ENCODE measurements around the gene CACNA2D3. TPM values are rescaled to one million over a fixed set of nuclear protein-coding genes. Genes with fewer than 3 reads are reported as not detected.
A peak's percentile ranks its signal among the peaks of the same experiment; 100 is the strongest.

Gene CACNA2D3
- total RNA-seq, 1 experiment from 2014 or later = not detected

GRCh38 chr3:54849360-54849759 lies 727.0 kb downstream of the CACNA2D3 start:
- Mint-ChIP-seq H3K9me3 (ENCODE audit: unreplicated experiment) (no peaks in the 10 kb centered on the region), H3K27ac (ENCODE audit: unreplicated experiment) (no peak overlapping the region), H3K4me3 (ENCODE audit: unreplicated experiment) (no peak overlapping the region), H3K4me1 (ENCODE audit: low read depth, unreplicated experiment) (no peaks in the 10 kb centered on the region), H3K27me3 (ENCODE audit: insufficient read depth, unreplicated experiment) (peaks cover 11% of the 10 kb centered on the region), H3K36me3 (ENCODE audit: insufficient read depth, unreplicated experiment) (no peaks in the 10 kb centered on the region)
- ChIA-PET POLR2A (no interaction called here), CTCF (no interaction called here)
- DNase-seq = no peak
- Histone ChIP-seq H3K36me3 (ENCODE audit: control insufficient read depth, insufficient read depth, low read length) (no peaks in the 10 kb centered on the region), H3K4me3 (ENCODE audit: low read depth, low read length) (no peak overlapping the region), H3K27me3 (replicated peaks; ENCODE audit: control insufficient read depth, insufficient read depth, low read length) (no peaks in the 10 kb centered on the region), H3K9me3 (no peaks in the 10 kb centered on the region), H3K4me1 (no peaks in the 10 kb centered on the region)
- TF ChIP-seq, protein P1, sequence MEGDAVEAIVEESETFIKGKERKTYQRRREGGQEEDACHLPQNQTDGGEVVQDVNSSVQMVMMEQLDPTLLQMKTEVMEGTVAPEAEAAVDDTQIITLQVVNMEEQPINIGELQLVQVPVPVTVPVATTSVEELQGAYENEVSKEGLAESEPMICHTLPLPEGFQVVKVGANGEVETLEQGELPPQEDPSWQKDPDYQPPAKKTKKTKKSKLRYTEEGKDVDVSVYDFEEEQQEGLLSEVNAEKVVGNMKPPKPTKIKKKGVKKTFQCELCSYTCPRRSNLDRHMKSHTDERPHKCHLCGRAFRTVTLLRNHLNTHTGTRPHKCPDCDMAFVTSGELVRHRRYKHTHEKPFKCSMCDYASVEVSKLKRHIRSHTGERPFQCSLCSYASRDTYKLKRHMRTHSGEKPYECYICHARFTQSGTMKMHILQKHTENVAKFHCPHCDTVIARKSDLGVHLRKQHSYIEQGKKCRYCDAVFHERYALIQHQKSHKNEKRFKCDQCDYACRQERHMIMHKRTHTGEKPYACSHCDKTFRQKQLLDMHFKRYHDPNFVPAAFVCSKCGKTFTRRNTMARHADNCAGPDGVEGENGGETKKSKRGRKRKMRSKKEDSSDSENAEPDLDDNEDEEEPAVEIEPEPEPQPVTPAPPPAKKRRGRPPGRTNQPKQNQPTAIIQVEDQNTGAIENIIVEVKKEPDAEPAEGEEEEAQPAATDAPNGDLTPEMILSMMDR (IDR thresholded peaks at IDR 0.05; ENCODE audit: insufficient read depth in 1 of 2, low read depth in 1 of 2, low read length in 1 of 2, severe bottlenecking in 1 of 2, unreplicated experiment in 1 of 2) = no peak
- no TSS peak for BruUV-seq (replicated peaks)
- intact Hi-C loops (cut with micrococcal nuclease; ENCODE audit: unreplicated experiment) = no loop called here

GRCh38 chr3:54850484-54851018 lies 728.2 kb downstream of the CACNA2D3 start:
- CTCF ChIA-PET = no interaction called here
- Mint-ChIP-seq H3K27me3 (ENCODE audit: insufficient read depth, unreplicated experiment) (peaks cover 14% of the 10 kb centered on the region), H3K9me3 (ENCODE audit: unreplicated experiment) (no peaks in the 10 kb centered on the region), H3K27ac (ENCODE audit: unreplicated experiment) (no peak overlapping the region), H3K36me3 (ENCODE audit: insufficient read depth, unreplicated experiment) (no peaks in the 10 kb centered on the region), H3K4me3 (ENCODE audit: unreplicated experiment) (no peak overlapping the region), H3K4me1 (ENCODE audit: low read depth, unreplicated experiment) (no peaks in the 10 kb centered on the region)
- DNase-seq = no peak
- Histone ChIP-seq H3K36me3 (ENCODE audit: control insufficient read depth, insufficient read depth, low read length) (no peaks in the 10 kb centered on the region), H3K27me3 (replicated peaks; ENCODE audit: control insufficient read depth, insufficient read depth, low read length) (no peaks in the 10 kb centered on the region), H3K9me3 (no peaks in the 10 kb centered on the region), H3K4me1 (no peaks in the 10 kb centered on the region), H3K4me3 (ENCODE audit: low read depth, low read length) (no peak overlapping the region)
- POLR2A ChIA-PET = no interaction called here
- intact Hi-C loops (cut with micrococcal nuclease; ENCODE audit: unreplicated experiment) = loop anchor here (5.0 to 10.0 kb wide), 3 partner anchors 872 to 1404 kb away; no protein-coding TSS in a partner anchor
- TF ChIP-seq, protein P1 (IDR thresholded peaks at IDR 0.05; ENCODE audit: insufficient read depth in 1 of 2, low read depth in 1 of 2, low read length in 1 of 2, severe bottlenecking in 1 of 2, unreplicated experiment in 1 of 2) = no peak
- BruUV-seq (replicated peaks) = no TSS peak

- no peaks in the 10 kb centered on the region for H3K36me3 Mint-ChIP-seq (ENCODE audit: insufficient read depth, unreplicated experiment)
- Histone ChIP-seq H3K9me3 (no peaks in the 10 kb centered on the region), H3K27me3 (replicated peaks; ENCODE audit: control insufficient read depth, insufficient read depth, low read length) (no peaks in the 10 kb centered on the region; the same call in 1 of the 2 replicates), H3K4me3 (ENCODE audit: low read depth, low read length) (no peak overlapping the region), H3K4me1 (no peaks in the 10 kb centered on the region), H3K36me3 (ENCODE audit: control insufficient read depth, insufficient read depth, low read length) (no peaks in the 10 kb centered on the region)
- POLR2A ChIA-PET = no interaction called here
- H3K4me3 Mint-ChIP-seq (ENCODE audit: unreplicated experiment) = no peak overlapping the region
- TF ChIP-seq, protein P1 (IDR thresholded peaks at IDR 0.05; ENCODE audit: insufficient read depth in 1 of 2, low read depth in 1 of 2, low read length in 1 of 2, severe bottlenecking in 1 of 2, unreplicated experiment in 1 of 2) = peak; percentile 82 to 88
- no peaks in the 10 kb centered on the region for H3K9me3 Mint-ChIP-seq (ENCODE audit: unreplicated experiment)
- DNase-seq = peak; percentile 64 to 75
- CTCF ChIA-PET = no interaction called here
- intact Hi-C loops (cut with micrococcal nuclease; ENCODE audit: unreplicated experiment) = loop anchor here (2.0 to 10.0 kb wide), 4 partner anchors 327 to 1401 kb away; no protein-coding TSS in a partner anchor
- peaks cover 14% of the 10 kb centered on the region for H3K27me3 Mint-ChIP-seq (ENCODE audit: insufficient read depth, unreplicated experiment)
- no TSS peak for BruUV-seq (replicated peaks)
- H3K4me1 Mint-ChIP-seq (ENCODE audit: low read depth, unreplicated experiment) = no peaks in the 10 kb centered on the region
- H3K27ac Mint-ChIP-seq (ENCODE audit: unreplicated experiment) = no peak overlapping the region
Observed at GRCh38 chr3:54853573-54854404, 731.4 kb downstream of the CACNA2D3 start.

Data from Caco-2 (cell line).